Measurements from ENCODE around the gene TLE5.

DNA sequence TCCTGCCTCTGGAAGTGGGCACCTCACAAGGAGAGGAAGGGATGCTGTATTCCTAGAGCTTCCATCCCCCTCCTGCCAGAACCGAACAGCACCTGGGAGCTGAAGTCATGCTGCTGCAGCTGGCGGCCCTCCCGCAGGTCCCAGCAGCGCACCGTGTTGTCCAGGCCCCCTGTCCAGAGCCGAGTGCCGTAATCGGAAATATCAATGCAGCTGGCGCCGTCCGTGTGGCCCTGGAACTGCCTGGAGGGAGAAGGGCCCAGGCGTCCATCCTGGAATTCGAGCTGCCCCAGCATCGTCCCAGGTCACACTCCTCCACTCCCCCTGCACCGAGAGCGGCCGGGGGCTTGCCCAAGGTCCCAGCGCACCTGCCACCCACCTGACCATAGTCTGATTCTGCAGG, 57.0 kb downstream of the TLE5 start:
- TF ChIP-seq POLR2AphosphoS5 (IDR thresholded peaks at IDR 0.05; ENCODE audit: low read length) (no peak), NFYB (IDR thresholded peaks at IDR 0.05; ENCODE audit: insufficient read depth, low read depth, low read length) (no peak), CTCF (IDR thresholded peaks at IDR 0.05 in 2 of 3, conservative IDR thresholded peaks at IDR 0.05 in 1 of 3; ENCODE audit: control insufficient read depth in 2 of 3, extremely low read depth in 1 of 3, insufficient read depth in 1 of 3, low read depth in 3 of 3, low read length in 3 of 3) (no peak)

Measured in GM12878 (cell line).